Measurements from ENCODE around the gene ELAVL2. TPM values are rescaled to one million over a fixed set of nuclear protein-coding genes. Genes with fewer than 3 reads are reported as not detected.

ELAVL2 gene
- total RNA-seq, 1 donor from 2014 or later, result 31.3 TPM

GRCh38 chr9:23682891-23683431, 143.1 kb downstream of the ELAVL2 start:
- DNase-seq (ENCODE audit: low read depth, low spot score), result no peak
- no peak for TF ChIP-seq CTCF (conservative IDR thresholded peaks at IDR 0.05)
- H3K9me3 Mint-ChIP-seq, result no peaks in the 10 kb centered on the region
- no peak overlapping the region for H3K4me3 Mint-ChIP-seq
- H3K4me1 Mint-ChIP-seq, result peaks cover 14% of the 10 kb centered on the region
- H3K27ac Mint-ChIP-seq (ENCODE audit: unreplicated experiment), result no peak overlapping the region
- H3K27me3 Mint-ChIP-seq (ENCODE audit: low read depth), result no peaks in the 10 kb centered on the region
- H3K36me3 Mint-ChIP-seq (ENCODE audit: low read depth), result peaks cover 2% of the 10 kb centered on the region

- Mint-ChIP-seq H3K9me3 (no peaks in the 10 kb centered on the region), H3K36me3 (ENCODE audit: low read depth) (peaks cover under 1% of the 10 kb centered on the region), H3K27me3 (ENCODE audit: low read depth) (no peaks in the 10 kb centered on the region), H3K27ac (ENCODE audit: unreplicated experiment) (no peak overlapping the region), H3K4me3 (no peak overlapping the region), H3K4me1 (peaks cover 14% of the 10 kb centered on the region)
- TF ChIP-seq CTCF (conservative IDR thresholded peaks at IDR 0.05), result no peak
- DNase-seq (ENCODE audit: low read depth, low spot score), result no peak
These were observed 143.7 kb downstream of the ELAVL2 start for GRCh38 chr9:23682352-23682751.

- no peak for TF ChIP-seq CTCF (conservative IDR thresholded peaks at IDR 0.05)
- Mint-ChIP-seq H3K4me1 (peaks cover 6% of the 10 kb centered on the region), H3K4me3 (no peak overlapping the region), H3K27me3 (ENCODE audit: low read depth) (no peaks in the 10 kb centered on the region), H3K9me3 (peaks cover 6% of the 10 kb centered on the region), H3K27ac (ENCODE audit: unreplicated experiment) (no peak overlapping the region), H3K36me3 (ENCODE audit: low read depth) (peaks cover 13% of the 10 kb centered on the region)
- DNase-seq (ENCODE audit: low read depth, low spot score), result no peak
These were observed 148.6 kb downstream of the ELAVL2 start for GRCh38 chr9:23677446-23677845.

- no peak overlapping the region for H3K4me3 Mint-ChIP-seq
- no peak for DNase-seq (ENCODE audit: low read depth, low spot score)
- H3K9me3 Mint-ChIP-seq, result peaks cover 6% of the 10 kb centered on the region
- no peaks in the 10 kb centered on the region for H3K27me3 Mint-ChIP-seq (ENCODE audit: low read depth)
- H3K27ac Mint-ChIP-seq (ENCODE audit: unreplicated experiment), result peak overlapping the region; percentile 52
- no peak for TF ChIP-seq CTCF (conservative IDR thresholded peaks at IDR 0.05)
- H3K36me3 Mint-ChIP-seq (ENCODE audit: low read depth), result peaks cover 31% of the 10 kb centered on the region
- no peaks in the 10 kb centered on the region for H3K4me1 Mint-ChIP-seq
These were observed 151.9 kb downstream of the ELAVL2 start for GRCh38 chr9:23674016-23674585.

GRCh38 chr9:23672151-23672550, 153.9 kb downstream of the ELAVL2 start:
- H3K27ac Mint-ChIP-seq (ENCODE audit: unreplicated experiment), result no peak overlapping the region
- H3K4me3 Mint-ChIP-seq, result no peak overlapping the region

More at GRCh38 chr9:23672151-23672550, 153.9 kb downstream of the ELAVL2 start:
- Mint-ChIP-seq H3K9me3 (peaks cover 8% of the 10 kb centered on the region), H3K27me3 (ENCODE audit: low read depth) (no peaks in the 10 kb centered on the region), H3K4me1 (no peaks in the 10 kb centered on the region), H3K36me3 (ENCODE audit: low read depth) (peaks cover 46% of the 10 kb centered on the region)
- no peak for DNase-seq (ENCODE audit: low read depth, low spot score)
- no peak for TF ChIP-seq CTCF (conservative IDR thresholded peaks at IDR 0.05)

All from neural crest cell (in vitro differentiated cells).